Colonic mucosa (tissue), 4 donors: ENCODE results near the gene APLP2. TPM values are rescaled to one million over a fixed set of nuclear protein-coding genes. Genes with fewer than 3 reads are reported as not detected.
A peak's percentile ranks its signal among the peaks of the same experiment; 100 is the strongest.

Source experiments
- DNase-seq: peaks from one replicate; pipeline ENCODE4 v3.0.0-alpha.2; 2020
- H3K27ac ChIP-seq: fragments of 200-600 bp; one replicate; pipeline ENCODE4 v1.8.0; 2021
- H3K27me3 ChIP-seq: fragments of 200-600 bp; one replicate; pipeline ENCODE4 v1.8.0; 2021
- H3K36me3 ChIP-seq: fragments of 200-600 bp; one replicate; pipeline ENCODE4 v1.8.0; 2021
- H3K4me1 ChIP-seq: fragments of 200-600 bp; one replicate; pipeline ENCODE4 v1.8.0; 2021; ENCODE audit warnings: mild to moderate bottlenecking
- H3K4me3 ChIP-seq: fragments of 200-600 bp; one replicate; pipeline ENCODE4 v1.8.0; 2021
- H3K9ac ChIP-seq, 2 donors: one replicate each; pipeline ENCODE4 v1.7.0; 2013; ENCODE audit warnings: control low read depth in 2 of 2, low read depth in 2 of 2, low read length in 2 of 2
- H3K9me3 ChIP-seq: fragments of 200-600 bp; one replicate; pipeline ENCODE4 v1.8.0; 2021
- intact Hi-C: fragments of 100-400 bp; cut with DNase I; formaldehyde crosslinking; loops from one replicate; pipeline ENCODE4 v1.14.1; 2022
- total RNA-seq, 2 donors: library from RNA; stranded (reverse); fragmentation: NEBNext Ultra II Directional in 1 of 2; extraction: Animal tissue kit (Norgen Biotek cat#: 25700) in 1 of 2; gene quantifications; one replicate each; pipeline ENCODE4 v1.2.1, GENCODE V29; 2021
- TF ChIP-seq, protein P1 (sequence below): fragments of 200-600 bp; IDR thresholded peaks from one replicate; pipeline ENCODE4 v1.8.0; 2022; ENCODE audit warnings: antibody characterized with exemption, mild to moderate bottlenecking
- donor health status: healthy.
- donor health status: DM: no; HTN: no; CAD: no.
- donor health status: DM: no; HTN: no; CAD: no.

Gene APLP2
- total RNA-seq, 2 donors from 2014 or later: 285 to 388 TPM

DNA sequence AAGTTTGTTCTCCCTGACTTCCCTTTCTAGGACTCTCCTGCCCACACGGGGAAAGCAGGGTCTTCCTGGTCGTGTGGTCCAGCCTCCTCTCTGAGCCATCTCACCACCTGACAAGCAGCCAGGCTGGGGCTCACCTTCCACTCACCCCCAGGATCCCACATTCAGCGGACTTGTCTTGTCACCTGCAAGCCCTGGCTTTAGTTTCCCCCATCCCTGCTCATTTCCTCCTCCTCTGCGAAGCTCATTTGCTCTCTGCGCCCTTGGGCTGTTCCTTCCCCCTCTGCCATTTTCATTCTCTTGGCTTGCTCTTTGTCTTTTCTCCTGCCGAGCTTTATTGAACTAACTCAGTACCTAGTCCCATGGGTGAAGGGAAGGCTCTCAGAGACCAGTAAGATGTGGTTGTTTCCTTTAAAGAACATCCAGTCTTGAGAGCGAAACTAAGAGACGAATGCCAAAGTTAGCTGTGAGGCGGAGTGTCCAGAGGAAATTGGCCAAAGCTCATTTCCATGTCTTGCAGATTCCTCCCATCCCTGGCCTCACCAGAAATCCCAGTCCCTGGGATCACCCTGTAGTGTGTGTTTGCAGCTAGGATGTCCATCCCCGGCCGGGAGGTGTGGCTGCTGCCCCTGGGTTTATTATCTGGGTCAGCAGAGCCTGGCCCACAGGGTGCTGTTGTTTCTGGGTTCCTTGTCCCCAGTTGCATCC lies 91.9 kb downstream of the APLP2 start:
- intact Hi-C loops: no loop called here
- H3K4me3 ChIP-seq: peak overlapping the region; percentile 67
- H3K27me3 ChIP-seq: no peaks in the 10 kb centered on the region
- no peaks in the 10 kb centered on the region for H3K9me3 ChIP-seq
- TF ChIP-seq, protein P1, sequence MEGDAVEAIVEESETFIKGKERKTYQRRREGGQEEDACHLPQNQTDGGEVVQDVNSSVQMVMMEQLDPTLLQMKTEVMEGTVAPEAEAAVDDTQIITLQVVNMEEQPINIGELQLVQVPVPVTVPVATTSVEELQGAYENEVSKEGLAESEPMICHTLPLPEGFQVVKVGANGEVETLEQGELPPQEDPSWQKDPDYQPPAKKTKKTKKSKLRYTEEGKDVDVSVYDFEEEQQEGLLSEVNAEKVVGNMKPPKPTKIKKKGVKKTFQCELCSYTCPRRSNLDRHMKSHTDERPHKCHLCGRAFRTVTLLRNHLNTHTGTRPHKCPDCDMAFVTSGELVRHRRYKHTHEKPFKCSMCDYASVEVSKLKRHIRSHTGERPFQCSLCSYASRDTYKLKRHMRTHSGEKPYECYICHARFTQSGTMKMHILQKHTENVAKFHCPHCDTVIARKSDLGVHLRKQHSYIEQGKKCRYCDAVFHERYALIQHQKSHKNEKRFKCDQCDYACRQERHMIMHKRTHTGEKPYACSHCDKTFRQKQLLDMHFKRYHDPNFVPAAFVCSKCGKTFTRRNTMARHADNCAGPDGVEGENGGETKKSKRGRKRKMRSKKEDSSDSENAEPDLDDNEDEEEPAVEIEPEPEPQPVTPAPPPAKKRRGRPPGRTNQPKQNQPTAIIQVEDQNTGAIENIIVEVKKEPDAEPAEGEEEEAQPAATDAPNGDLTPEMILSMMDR: no peak
- peak; percentile 43 for DNase-seq
- H3K36me3 ChIP-seq: no peaks in the 10 kb centered on the region
- H3K4me1 ChIP-seq: peaks cover 20% of the 10 kb centered on the region
- peak overlapping the region; percentile 81 for H3K27ac ChIP-seq
- H3K9ac ChIP-seq: peak overlapping the region; percentile 98 to 99

DNA sequence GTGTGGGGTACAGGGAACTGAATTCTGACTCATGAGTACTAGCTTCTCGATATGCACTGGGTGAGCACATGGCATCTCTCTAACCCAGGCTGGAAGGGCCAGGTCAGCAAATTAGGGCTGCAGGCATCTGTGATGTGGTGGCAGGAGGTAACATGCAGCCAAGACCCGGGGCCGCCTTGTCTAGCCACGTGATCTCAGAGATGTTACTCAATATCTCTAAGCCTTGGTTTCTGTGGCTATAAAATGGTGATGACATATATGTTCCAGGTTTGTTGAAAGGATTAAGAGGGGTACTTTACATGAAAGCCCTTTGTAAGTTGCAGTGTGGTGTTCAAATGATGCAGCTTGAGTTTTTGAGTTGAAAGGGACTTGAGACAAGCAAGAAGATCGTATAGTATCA lies 93.0 kb downstream of the APLP2 start:
- Histone ChIP-seq H3K4me3 (peak overlapping the region; percentile 67), H3K9me3 (no peaks in the 10 kb centered on the region), H3K27me3 (no peaks in the 10 kb centered on the region), H3K36me3 (no peaks in the 10 kb centered on the region), H3K4me1 (peaks cover 23% of the 10 kb centered on the region), H3K9ac (peak overlapping the region in 1 of 2 donors; percentile 99), H3K27ac (peak overlapping the region; percentile 81)
- TF ChIP-seq, protein P1: no peak
- DNase-seq: peak; percentile 51
- intact Hi-C loops: no loop called here

DNA sequence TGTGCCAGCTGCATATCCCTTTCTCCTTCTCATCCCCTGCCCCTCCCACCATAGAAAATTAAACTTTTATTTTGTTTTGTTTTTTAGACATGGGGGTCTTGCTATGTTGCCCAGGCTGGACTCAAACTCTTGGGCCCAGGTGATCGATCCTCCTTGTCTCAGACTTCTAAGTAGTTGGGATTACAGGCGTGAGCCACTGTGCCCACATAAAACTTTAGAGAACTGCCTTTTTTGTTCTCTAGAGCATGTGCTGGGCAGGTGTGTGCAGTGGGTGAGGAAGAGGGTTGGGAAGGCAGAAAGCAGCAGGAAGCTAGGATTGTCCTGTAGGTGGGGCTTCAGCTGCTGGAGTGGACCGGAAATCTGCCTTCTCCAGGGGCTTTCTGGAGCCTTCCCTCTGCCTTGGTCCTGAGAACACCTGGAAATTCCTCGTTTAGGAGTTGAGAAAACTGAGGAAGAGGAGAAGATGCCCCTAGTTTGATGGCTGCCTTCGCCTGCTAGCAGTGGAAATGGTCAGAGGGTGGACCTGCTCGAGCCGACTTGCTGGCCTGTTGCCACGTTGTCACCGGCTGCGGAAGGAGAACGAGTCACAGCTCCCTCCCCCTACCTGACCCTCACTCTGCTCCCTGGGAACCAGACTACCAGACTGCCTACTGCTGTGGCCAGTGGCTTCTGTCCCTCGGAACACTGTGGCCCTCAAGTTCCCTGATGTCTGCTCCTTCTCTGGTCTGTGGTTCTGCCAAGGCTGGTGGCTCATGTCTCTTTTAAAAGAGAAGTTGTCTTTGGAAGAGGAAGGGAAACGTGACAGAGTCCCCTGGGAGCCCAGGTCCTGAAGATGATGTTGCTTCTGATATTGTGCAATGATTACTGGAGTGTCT lies 93.9 kb downstream of the APLP2 start:
- H3K27me3 ChIP-seq: no peaks in the 10 kb centered on the region
- TF ChIP-seq, protein P1: no peak
- no peaks in the 10 kb centered on the region for H3K9me3 ChIP-seq
- H3K4me1 ChIP-seq: peaks cover 27% of the 10 kb centered on the region
- H3K27ac ChIP-seq: peak overlapping the region; percentile 81
- no peak overlapping the region for H3K4me3 ChIP-seq
- intact Hi-C loops: no loop called here
- H3K36me3 ChIP-seq: no peaks in the 10 kb centered on the region
- peak; percentile 72 for DNase-seq
- H3K9ac ChIP-seq: peak overlapping the region; percentile 49 to 99

DNA sequence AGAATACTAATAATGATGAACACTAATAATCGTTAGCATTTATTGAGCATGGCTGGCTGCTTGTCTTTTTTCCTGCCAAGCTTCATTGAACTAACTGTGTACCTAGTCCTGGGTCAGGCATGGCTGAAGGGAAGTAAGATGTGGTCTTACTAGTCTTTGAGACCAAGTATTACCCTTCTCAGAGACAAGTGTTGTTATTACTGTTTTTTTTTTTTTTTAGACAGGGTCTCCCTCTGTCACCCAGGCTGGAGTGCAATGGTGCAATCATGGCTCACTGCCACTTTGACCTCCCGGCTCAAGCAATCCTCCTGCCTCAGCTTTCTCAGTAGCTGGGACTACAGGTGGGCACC lies 94.5 kb downstream of the APLP2 start:
- H3K4me3 ChIP-seq: no peak overlapping the region
- no peaks in the 10 kb centered on the region for H3K9me3 ChIP-seq
- peak overlapping the region in 1 of 2 donors; percentile 99 for H3K9ac ChIP-seq
- intact Hi-C loops: no loop called here
- peaks cover 23% of the 10 kb centered on the region for H3K4me1 ChIP-seq
- no peak for DNase-seq
- TF ChIP-seq, protein P1: no peak
- no peaks in the 10 kb centered on the region for H3K36me3 ChIP-seq
- H3K27me3 ChIP-seq: no peaks in the 10 kb centered on the region
- H3K27ac ChIP-seq: peak overlapping the region; percentile 81

DNA sequence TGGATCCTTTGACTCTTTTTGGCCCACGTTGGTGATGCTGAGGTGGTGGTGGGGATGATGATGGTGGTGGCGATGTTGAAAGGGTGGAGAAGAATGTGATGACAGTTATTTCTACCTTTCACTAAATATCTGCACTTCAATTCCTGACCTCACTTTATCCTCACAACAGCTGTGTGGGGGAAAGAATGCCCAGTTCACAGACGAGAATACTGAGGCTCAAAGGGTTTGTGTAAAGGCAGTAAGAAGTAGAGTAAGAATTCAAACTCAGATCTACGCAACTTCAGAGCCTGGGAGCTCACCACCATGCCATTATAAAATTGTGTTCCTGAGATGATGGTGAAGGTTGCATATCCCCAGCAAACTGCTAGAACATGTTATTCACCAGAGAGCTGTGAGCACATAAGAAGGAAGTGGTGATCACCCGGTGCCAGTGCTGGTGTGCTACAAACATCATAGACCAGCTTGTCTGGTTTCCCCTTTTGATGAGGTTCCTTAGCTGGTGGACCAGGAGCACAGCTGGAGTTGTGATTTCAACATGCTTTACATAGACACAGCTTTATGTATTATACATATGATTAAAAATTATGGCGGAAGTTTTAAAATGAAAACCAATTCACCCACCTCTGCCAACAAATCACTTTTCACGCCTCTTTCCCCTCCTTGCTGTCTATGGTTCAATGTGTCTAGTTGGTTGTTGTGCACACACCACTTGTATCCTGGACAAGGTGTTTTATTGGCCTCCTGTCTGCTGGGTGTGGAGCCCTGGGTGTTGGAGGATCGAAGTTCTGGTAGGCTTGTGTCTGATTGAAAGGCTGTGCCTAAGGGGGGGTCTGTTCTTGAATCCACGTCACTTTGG lies 96.1 kb downstream of the APLP2 start:
- H3K9ac ChIP-seq: peak overlapping the region in 1 of 2 donors; percentile 72
- no peak overlapping the region for H3K4me3 ChIP-seq
- H3K9me3 ChIP-seq: no peaks in the 10 kb centered on the region
- no peaks in the 10 kb centered on the region for H3K27me3 ChIP-seq
- intact Hi-C loops: no loop called here
- peak overlapping the region; percentile 67 for H3K27ac ChIP-seq
- TF ChIP-seq, protein P1: no peak
- no peaks in the 10 kb centered on the region for H3K36me3 ChIP-seq
- peak; percentile 68 for DNase-seq
- H3K4me1 ChIP-seq: peaks cover 27% of the 10 kb centered on the region
